Measurements from ENCODE around the gene ING3.

Gene ING3

DNA sequence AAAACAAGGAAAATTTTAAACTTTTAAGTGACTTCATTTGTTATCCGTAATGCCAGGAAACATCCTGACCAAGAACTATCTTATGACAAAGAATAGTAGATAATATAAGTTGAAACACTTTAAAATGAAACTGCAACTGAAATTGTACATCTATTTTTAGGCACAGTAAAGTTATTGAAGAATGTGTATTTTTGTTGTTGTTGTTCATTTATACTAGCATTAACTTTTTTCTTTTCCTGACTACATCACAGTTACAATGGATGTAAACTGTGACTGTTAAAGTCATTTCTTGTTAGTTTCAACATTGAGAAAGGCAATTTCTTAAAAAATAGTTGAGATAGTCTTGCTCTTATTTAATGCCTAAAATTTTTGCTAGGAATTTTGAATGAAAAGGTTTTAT, 40.6 kb downstream of the ING3 start:
- no peak for TF ChIP-seq CTCF (IDR thresholded peaks at IDR 0.05)

GRCh38 chr7:120991581-120991980, 41.0 kb downstream of the ING3 start:
- no peak for TF ChIP-seq CTCF (IDR thresholded peaks at IDR 0.05)

DNA sequence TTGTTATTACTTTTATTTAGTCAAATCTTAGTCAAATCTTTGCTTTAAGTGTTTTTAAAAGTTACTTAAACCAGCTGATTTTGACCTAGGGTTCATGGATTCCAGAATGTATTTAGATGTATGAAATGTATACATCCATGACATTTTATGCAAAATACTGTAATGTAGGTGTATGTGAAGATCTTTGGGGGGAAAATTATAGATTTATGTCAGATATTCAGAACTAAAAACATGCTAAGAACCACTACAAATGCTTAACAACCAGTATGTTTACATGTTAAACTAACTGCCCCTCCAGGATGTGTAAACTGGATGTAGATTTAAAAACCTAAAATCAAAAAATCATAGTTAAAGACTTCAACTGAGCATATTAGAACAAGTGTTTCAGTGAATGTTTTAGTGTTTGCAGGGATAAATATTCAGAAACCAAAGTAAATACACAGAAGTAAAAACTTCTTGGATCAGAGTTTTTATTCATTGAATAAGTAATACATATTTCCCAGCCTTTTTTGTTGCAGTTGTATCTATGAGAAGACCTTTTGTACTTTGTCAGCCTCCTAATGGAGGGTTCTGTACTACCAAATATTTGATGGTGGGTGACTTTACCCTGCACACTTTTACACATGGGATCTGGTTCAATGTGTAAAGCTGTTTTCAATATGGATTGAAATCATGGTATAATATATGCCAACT, 41.8 kb downstream of the ING3 start:
- TF ChIP-seq CTCF (IDR thresholded peaks at IDR 0.05), result no peak

DNA sequence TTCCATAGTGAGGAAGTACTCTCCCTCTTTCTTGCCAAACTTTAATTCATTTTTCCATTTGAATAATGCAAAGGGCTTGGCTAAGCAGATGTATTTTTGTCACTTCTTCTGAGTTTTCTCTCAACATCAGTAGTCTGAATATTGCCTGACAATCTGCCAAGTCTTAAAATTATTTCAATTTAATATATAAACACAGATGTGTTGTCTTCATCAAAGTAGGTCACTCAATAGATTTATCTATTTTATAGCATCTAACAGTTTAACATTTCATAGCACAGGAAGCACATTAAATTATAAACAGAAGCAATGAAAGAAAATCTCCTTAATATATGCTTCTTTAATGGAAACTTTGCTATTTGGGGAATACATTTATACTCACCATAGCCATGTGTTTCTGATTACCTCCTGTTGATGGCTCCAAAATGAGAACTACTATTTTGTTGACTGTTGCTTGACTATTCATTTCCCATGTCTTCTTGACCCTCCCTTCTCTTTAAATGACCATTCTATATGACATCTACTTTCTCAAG, 42.5 kb downstream of the ING3 start:
- no peak for TF ChIP-seq CTCF (IDR thresholded peaks at IDR 0.05)

- no peak for TF ChIP-seq CTCF (IDR thresholded peaks at IDR 0.05)
Measured at GRCh38 chr7:120993553-120994191, 43.1 kb downstream of the ING3 start.

DNA sequence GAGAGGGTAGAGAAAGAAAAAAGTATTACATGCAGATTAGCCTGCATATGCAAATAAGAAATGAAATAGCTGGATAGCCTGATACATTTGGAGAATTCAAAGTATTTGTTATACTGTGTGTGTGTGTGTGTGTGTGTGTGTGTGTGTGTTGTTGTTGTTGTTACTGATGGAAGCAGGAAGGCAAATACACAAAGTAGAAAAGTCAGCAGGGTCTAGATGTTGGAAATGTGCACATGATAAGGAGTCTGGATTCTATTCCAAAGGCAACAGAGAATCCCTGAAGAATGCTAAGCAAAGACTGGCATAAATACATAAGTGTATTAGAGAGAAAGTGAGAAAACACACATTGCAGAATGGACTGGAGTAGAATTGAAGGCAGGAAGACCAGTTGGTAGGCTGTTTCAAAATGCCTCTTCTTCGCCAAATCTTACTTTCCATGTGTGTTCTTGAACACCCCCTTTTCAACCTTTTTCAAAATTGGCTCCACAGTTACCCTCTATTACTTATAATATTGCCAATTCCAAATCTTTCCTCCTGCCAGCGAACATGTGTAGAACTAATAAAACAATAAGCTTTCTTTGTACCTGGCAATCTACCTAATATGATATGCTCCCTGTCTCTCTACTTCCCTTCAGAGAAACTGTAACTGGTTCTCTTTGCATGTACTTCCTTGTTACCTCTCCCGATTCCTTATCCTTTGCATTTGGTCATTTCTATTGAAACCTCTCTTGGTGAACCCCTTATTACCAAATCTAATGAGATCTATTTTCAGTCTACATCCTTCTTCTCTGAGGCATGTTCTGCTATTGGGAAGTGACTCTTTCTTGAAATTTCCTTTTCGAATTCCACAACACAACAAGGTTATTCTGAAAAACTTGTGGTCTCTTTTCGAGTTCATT, 44.2 kb downstream of the ING3 start:
- no peak for TF ChIP-seq CTCF (IDR thresholded peaks at IDR 0.05)

- no peak for TF ChIP-seq CTCF (IDR thresholded peaks at IDR 0.05)
Measured at GRCh38 chr7:120995654-120996053, 45.1 kb downstream of the ING3 start.

Data from LNCAP (cell line).